GM21390 (cell line): Measurements from ENCODE around the gene CAV3.

Experiments
- ATAC-seq: cut with Tn5 transposase; IDR thresholded peaks from one replicate; pipeline ENCODE4 v1.9.1; 2021; ENCODE audit not compliant: unreplicated experiment

CAV3 gene

GRCh38 chr3:8760506-8760905 is 26.9 kb downstream of the CAV3 start:
- ATAC-seq: no peak

- ATAC-seq: no peak
These were observed 28.3 kb downstream of the CAV3 start for GRCh38 chr3:8761866-8762265.

- ATAC-seq: no peak
These were observed 29.2 kb downstream of the CAV3 start for GRCh38 chr3:8762607-8763377.

- ATAC-seq: no peak
These were observed 30.9 kb downstream of the CAV3 start for GRCh38 chr3:8764528-8764927.

- ATAC-seq: no peak
These were observed 31.9 kb downstream of the CAV3 start for GRCh38 chr3:8765528-8765927.

GRCh38 chr3:8766148-8766547 is 32.5 kb downstream of the CAV3 start:
- no peak for ATAC-seq

- no peak for ATAC-seq
These were observed 33.7 kb downstream of the CAV3 start for GRCh38 chr3:8767256-8767666.

- peak; percentile 43 for ATAC-seq
These were observed 34.2 kb downstream of the CAV3 start for GRCh38 chr3:8767667-8768363.

GRCh38 chr3:8768364-8769087 is 34.9 kb downstream of the CAV3 start:
- ATAC-seq: peak; percentile 18

GRCh38 chr3:8769088-8769822 is 35.7 kb downstream of the CAV3 start, which contains the start of gene OXTR:
TSS of gene OXTR (minus strand) at chr3:8769613. CDS start at chr3:8768187, 1,426 bp downstream.
- peak; percentile 79 for ATAC-seq

GRCh38 chr3:8773941-8774542 is 40.4 kb downstream of the CAV3 start:
- no peak for ATAC-seq

GRCh38 chr3:8775181-8775580 is 41.6 kb downstream of the CAV3 start:
- no peak for ATAC-seq

GRCh38 chr3:8775602-8776001 is 42.0 kb downstream of the CAV3 start:
- no peak for ATAC-seq

GRCh38 chr3:8776406-8776805 is 42.8 kb downstream of the CAV3 start:
- ATAC-seq: no peak

- ATAC-seq: no peak
These were observed 43.8 kb downstream of the CAV3 start for GRCh38 chr3:8777201-8777977.

GRCh38 chr3:8777978-8778267 is 44.3 kb downstream of the CAV3 start:
- no peak for ATAC-seq

GRCh38 chr3:8778475-8778874 is 44.9 kb downstream of the CAV3 start:
- ATAC-seq: no peak

- peak; percentile 46 for ATAC-seq
These were observed 46.7 kb downstream of the CAV3 start for GRCh38 chr3:8780279-8780678.

GRCh38 chr3:8784676-8785435 is 51.3 kb downstream of the CAV3 start:
- ATAC-seq: no peak
